ENCODE results near the gene CPM.

DNA sequence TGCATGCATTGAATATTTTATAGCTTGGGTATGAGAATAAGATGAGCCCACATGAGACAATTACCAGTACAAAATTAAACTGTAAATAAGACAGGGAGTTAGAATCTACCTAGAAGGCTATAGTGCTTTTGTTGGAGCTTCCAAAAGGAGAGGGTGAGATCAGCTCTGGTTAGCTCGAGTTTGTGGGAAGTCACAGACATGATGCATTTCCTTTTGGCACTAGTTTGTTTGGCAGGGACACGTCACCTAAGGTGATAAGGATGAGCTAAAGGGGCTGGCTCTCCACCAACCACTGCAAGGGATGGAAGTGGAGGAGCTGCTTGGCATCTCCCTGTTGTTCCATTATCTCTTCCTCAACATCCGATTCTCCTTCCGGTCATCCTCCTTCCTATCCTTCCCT is 48.5 kb upstream of the CPM start:
- TF ChIP-seq, protein P1, sequence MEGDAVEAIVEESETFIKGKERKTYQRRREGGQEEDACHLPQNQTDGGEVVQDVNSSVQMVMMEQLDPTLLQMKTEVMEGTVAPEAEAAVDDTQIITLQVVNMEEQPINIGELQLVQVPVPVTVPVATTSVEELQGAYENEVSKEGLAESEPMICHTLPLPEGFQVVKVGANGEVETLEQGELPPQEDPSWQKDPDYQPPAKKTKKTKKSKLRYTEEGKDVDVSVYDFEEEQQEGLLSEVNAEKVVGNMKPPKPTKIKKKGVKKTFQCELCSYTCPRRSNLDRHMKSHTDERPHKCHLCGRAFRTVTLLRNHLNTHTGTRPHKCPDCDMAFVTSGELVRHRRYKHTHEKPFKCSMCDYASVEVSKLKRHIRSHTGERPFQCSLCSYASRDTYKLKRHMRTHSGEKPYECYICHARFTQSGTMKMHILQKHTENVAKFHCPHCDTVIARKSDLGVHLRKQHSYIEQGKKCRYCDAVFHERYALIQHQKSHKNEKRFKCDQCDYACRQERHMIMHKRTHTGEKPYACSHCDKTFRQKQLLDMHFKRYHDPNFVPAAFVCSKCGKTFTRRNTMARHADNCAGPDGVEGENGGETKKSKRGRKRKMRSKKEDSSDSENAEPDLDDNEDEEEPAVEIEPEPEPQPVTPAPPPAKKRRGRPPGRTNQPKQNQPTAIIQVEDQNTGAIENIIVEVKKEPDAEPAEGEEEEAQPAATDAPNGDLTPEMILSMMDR (IDR thresholded peaks at IDR 0.05), result no peak
- no peak for TF ChIP-seq POLR2A (IDR thresholded peaks at IDR 0.05)
